Measurements from ENCODE around the gene TTC39C.
"Not testable (repeated sequence)": the region's sequence is repeated elsewhere in the genome, so short reads cannot be mapped to it uniquely, and the experiment has no call there.

Gene TTC39C

DNA sequence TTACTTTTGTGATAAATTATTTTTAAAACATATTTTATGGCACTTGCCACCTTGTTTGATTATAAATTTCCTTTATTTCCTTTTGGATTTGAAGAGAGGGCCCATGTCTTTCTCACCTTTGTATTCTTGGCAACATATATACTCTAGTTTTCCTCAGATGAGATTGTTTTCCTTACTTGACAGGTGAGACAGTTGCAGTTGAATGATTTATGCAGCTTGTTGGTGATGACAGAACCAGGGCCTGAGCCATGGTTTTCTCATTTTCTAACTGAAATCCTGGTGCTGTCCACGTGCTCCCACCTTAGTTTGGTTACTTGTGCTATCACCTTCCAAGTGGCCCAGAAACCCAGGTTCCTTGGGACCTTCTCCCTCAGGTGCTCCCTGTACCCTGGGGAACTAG, 58.2 kb downstream of the TTC39C start:
- no peak for DNase-seq (ENCODE audit: extremely low spot score, insufficient read length, low read depth)
- FAIRE-seq = no peak

- no peak for FAIRE-seq
- no peak for DNase-seq (ENCODE audit: extremely low spot score, insufficient read length, low read depth)
These were observed 59.2 kb downstream of the TTC39C start for GRCh38 chr18:24073791-24074190.

GRCh38 chr18:24074757-24075156, 60.2 kb downstream of the TTC39C start:
- DNase-seq (ENCODE audit: extremely low spot score, insufficient read length, low read depth); FAIRE-seq: not testable (repeated sequence)

DNA sequence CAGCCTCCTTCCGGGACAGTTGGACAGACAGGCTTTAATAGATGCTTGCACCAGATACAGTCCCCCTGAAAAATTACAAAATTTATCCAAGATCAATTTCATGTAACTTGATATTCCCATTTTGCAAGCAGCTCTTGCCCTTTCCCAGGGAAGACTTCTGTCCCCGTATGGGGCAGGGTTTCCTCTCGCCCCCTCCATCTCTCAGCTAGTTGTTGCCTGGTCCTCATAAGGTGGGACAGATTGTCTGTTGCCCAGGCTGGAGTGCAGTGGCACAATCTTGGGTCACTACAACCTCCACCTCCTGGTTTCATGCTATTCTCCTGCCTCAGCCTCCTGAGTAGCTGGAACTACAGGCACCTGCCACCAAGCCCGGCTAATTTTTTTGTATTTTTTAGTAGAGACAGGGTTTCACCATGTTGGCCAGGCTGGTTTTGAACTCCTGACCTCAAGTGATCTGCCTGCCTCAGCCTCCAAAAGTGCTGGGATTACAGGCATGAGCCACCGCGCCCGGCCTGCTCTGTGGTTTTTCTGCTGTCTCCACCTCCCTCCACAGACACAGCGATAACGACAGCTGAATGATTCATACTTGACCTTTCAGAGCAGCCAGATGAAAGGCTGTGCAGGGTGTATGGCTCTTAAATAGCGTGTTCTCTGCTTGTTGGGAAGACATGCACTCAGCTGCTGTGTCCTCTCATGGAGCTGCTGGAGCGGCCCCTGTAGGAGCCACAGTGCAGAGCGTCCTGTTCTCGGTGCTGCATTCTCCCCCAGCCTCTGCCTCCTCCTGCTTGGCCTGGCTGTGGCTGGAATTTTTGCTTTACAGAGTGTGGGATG, 61.4 kb downstream of the TTC39C start:
- peak; percentile 11 for DNase-seq (ENCODE audit: extremely low spot score, insufficient read length, low read depth)
- FAIRE-seq = no peak

DNA sequence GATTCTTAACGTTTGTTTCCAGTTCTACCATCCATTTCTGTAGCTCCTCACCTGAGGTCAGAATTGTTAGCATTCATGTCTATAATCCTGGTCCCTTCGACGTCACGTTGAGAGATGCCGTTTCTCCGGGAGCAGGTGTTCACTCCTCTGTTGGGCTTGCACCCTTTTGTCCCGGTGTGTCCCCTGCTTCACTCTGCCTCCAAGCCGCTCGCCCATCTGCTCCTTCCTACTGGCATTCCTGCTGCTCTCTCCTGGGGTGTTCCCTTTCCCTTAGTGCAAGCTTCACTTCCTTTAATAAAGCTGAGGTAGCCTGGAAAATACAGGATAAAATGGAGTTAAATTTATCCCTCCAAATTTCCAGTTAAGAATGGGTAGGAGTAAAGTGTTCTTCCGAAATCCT, 62.4 kb downstream of the TTC39C start:
- no peak for DNase-seq (ENCODE audit: extremely low spot score, insufficient read length, low read depth)

GRCh38 chr18:24078391-24078790, 63.8 kb downstream of the TTC39C start:
- DNase-seq (ENCODE audit: extremely low spot score, insufficient read length, low read depth) = no peak
- no peak for FAIRE-seq

More for the DNA sequence above, 62.4 kb downstream of the TTC39C start:
- FAIRE-seq = no peak

- FAIRE-seq = no peak
- DNase-seq (ENCODE audit: extremely low spot score, insufficient read length, low read depth) = no peak
These were observed 66.3 kb downstream of the TTC39C start for GRCh38 chr18:24080861-24081260.

GRCh38 chr18:24083550-24083949, 69.0 kb downstream of the TTC39C start:
- FAIRE-seq (no peak), DNase-seq (ENCODE audit: extremely low spot score, insufficient read length, low read depth) (no peak)

DNA sequence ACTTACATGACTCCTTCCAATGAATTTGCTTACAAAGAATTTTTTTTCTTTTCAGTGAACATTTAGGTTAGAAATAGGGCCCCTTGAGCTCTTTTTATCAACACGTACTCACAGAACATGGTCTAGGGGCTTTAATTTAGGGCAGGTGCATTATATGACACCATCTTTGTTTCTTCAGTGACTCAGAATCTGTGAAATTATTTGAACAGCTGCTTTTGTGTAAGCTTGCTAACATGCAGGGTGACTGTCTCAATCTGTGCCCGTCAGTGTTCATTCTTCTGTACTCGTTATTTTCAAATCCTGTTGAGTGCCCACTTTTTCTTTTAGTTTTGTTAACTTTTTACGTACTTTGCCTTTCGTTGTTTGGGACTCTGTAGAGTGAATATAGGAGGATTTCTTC, 71.5 kb downstream of the TTC39C start:
- FAIRE-seq (no peak), DNase-seq (ENCODE audit: extremely low spot score, insufficient read length, low read depth) (no peak)

- no peak for FAIRE-seq
- DNase-seq (ENCODE audit: extremely low spot score, insufficient read length, low read depth) = no peak
These were observed 74.5 kb downstream of the TTC39C start for GRCh38 chr18:24089076-24089475.

DNA sequence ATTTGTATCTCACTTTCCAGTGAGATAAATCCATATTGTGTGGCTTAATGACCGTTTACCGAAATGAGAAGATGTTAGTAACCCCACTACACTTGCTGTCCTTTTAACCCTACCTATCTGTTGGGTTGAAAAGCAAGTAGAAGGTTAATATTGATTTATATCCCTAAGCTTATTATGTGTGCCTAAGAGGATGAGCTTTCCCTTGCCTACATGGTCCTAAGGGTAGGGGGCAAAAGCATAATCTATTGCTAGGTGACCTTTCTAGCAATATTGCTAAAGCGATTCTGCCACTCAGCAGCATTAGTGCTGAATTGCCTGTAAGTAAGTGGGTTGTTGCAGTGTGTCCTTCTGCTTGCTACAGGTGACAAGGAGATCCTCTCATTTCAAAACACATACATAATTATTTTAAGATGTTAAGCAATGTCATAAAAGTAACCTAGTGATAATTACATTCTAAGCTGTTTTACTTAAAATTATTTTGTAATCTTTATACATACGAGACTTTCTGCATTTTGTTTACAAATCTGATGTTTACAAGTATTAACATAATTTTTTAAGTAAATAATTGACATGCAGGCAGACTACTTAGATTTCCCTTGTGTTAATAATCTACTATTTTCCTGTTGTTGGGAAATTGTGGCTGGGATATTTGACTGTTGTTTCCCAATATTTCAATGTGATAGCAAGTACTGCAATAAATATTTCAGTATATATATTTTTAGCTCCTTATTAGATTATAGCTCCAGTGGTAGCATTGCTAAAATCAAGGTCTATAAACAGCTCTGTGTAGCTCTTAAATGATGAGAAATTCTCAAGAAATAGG, 75.2 kb downstream of the TTC39C start:
- peak; percentile 36 for FAIRE-seq
- DNase-seq (ENCODE audit: extremely low spot score, insufficient read length, low read depth) = no peak

- DNase-seq (ENCODE audit: extremely low spot score, insufficient read length, low read depth) (no peak), FAIRE-seq (no peak)
These were observed 76.3 kb downstream of the TTC39C start for GRCh38 chr18:24090876-24091275.

DNA sequence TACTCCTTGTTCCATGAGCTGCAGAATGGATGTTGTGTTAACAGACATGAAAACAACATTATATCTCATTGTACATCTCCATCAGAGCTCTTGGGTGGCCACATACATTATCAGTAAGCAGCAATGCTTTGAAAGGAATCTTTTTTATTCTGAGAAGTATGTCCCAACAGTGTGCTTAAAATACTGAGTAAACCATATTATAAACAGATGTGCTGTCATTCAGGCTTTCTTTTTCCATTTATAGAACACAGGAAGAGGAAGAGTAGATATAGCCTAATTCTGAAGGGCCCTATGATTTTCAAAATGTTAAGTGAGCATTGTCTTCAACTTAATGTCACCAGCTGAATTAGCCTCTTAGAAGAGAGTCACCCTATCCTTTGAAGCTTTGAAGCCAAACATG, 80.0 kb downstream of the TTC39C start:
- FAIRE-seq (no peak), DNase-seq (ENCODE audit: extremely low spot score, insufficient read length, low read depth) (no peak)

DNA sequence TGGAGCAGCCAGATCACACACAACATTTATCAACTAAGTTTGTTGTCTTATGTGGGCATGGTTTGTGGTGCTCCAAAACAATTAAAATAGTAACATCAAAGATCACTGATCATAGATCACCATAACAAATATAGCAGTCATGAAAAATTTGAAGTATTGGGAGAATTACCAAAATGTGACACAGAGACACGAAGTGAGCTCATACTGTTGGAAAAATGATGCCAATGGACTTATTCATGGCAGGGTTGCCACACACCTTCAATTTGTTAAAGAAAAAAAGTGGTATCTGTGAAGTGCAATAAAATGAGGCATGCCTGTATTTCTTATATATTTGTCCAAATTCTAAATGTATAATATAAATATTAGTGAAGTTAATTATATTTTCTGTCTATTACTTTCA, 81.4 kb downstream of the TTC39C start:
- DNase-seq (ENCODE audit: extremely low spot score, insufficient read length, low read depth) (no peak), FAIRE-seq (no peak)

- no peak for DNase-seq (ENCODE audit: extremely low spot score, insufficient read length, low read depth)
These were observed 88.9 kb downstream of the TTC39C start for GRCh38 chr18:24103320-24104021.

GRCh38 chr18:24104486-24104885, 89.9 kb downstream of the TTC39C start:
- DNase-seq (ENCODE audit: extremely low spot score, insufficient read length, low read depth) (no peak), FAIRE-seq (no peak)

More at GRCh38 chr18:24103320-24104021, 88.9 kb downstream of the TTC39C start:
- FAIRE-seq = no peak

GRCh38 chr18:24108641-24109040, 94.1 kb downstream of the TTC39C start:
- no peak for DNase-seq (ENCODE audit: extremely low spot score, insufficient read length, low read depth)
- no peak for FAIRE-seq

GRCh38 chr18:24111936-24112335, 97.4 kb downstream of the TTC39C start:
- DNase-seq (ENCODE audit: extremely low spot score, insufficient read length, low read depth) (no peak), FAIRE-seq (no peak)

DNA sequence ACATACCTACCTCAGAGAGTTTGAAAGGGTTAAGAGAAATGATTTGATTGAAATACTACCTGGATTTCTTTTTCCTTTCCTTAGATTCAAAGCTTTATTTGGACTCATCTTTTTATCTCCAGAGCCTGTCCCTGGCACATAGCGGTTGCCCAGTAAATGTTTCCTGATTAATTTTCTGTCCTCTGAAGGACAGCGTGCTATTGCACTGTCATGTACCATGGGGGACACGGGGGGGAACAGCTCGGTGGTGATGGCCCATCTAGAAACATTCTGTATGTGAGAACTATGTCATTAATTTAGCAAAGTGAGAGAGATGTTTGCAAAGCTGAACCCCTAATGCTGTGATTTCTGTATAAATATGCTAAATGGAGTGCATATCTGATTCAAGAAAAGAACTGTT, 97.9 kb downstream of the TTC39C start:
- no peak for DNase-seq (ENCODE audit: extremely low spot score, insufficient read length, low read depth)
- FAIRE-seq = no peak

DNA sequence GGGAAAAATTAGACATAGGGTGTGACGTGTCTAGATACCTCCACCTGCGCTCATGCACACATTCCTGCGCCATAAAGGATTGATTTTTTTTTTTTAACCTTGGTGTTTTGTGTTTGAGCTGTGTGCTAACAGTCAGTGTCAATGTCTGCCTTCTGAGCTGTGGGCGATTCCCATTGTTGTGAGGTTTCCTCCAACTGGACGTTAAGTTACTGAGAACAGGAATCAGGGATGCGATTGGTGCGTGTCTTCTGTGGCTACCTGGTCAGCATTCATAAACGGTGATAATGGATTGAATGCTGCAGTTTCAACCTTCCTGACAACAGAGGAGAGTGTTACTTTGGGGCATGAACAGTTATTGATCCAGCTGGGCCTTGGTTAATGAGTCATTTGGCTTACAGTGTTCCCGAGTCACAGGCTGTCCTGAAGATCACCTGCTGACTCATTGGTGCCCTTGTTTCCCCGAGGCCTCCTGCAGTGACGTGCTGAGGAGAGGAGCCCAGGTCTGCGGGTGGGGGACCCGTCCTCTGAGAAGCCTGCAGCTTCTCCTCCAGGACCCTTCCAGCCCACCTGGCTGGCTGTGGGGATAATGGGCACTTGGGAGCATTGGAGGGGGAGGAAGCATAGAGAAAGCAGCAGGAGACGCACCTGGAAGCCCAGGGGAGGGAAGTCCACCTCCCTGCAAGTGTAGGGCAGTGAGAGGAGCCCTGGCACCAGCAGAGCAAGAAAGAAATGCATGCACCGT, 98.5 kb downstream of the TTC39C start:
- DNase-seq (ENCODE audit: extremely low spot score, insufficient read length, low read depth) (no peak), FAIRE-seq (no peak)

Data from GM18507 (cell line).